Epidermal melanocyte (primary cell): ENCODE measurements around the gene CASZ1.

Experiments used
- DNase-seq: peaks from one replicate; pipeline ENCODE4 v3.0.0; 2011; ENCODE audit warnings: low spot score; ENCODE audit not compliant: insufficient read length

CASZ1 gene

GRCh38 chr1:10794724-10795275, 1.6 kb downstream of the CASZ1 start:
- DNase-seq, result no peak

GRCh38 chr1:10793129-10793651, 3.3 kb downstream of the CASZ1 start:
- DNase-seq, result no peak

GRCh38 chr1:10791105-10791951, 5.1 kb downstream of the CASZ1 start:
- DNase-seq, result no peak

- no peak for DNase-seq
Observed at GRCh38 chr1:10789803-10790702, 6.4 kb downstream of the CASZ1 start.

GRCh38 chr1:10789047-10789791, 7.2 kb downstream of the CASZ1 start:
- DNase-seq, result no peak

GRCh38 chr1:10788592-10789006, 7.8 kb downstream of the CASZ1 start:
- no peak for DNase-seq

GRCh38 chr1:10787286-10787685, 9.2 kb downstream of the CASZ1 start:
- DNase-seq, result no peak

GRCh38 chr1:10785728-10786638, 10.5 kb downstream of the CASZ1 start:
- no peak for DNase-seq

GRCh38 chr1:10784998-10785727, 11.3 kb downstream of the CASZ1 start:
- no peak for DNase-seq

- DNase-seq, result no peak
Observed at GRCh38 chr1:10782491-10783244, 13.8 kb downstream of the CASZ1 start.

- DNase-seq, result no peak
Observed at GRCh38 chr1:10781137-10781536, 15.3 kb downstream of the CASZ1 start.

GRCh38 chr1:10779841-10780240, 16.6 kb downstream of the CASZ1 start:
- DNase-seq, result no peak

- DNase-seq, result no peak
Observed at GRCh38 chr1:10779201-10779600, 17.2 kb downstream of the CASZ1 start.

GRCh38 chr1:10778640-10779039, 17.8 kb downstream of the CASZ1 start:
- no peak for DNase-seq

- DNase-seq, result no peak
Observed at GRCh38 chr1:10777749-10778574, 18.5 kb downstream of the CASZ1 start.

- DNase-seq, result no peak
Observed at GRCh38 chr1:10776190-10776905, 20.1 kb downstream of the CASZ1 start.

GRCh38 chr1:10775763-10776162, 20.7 kb downstream of the CASZ1 start:
- DNase-seq, result no peak
